Measurements from ENCODE around the gene ANXA2R.
A peak's percentile ranks its signal among the peaks of the same experiment; 100 is the strongest.
"Not testable (repeated sequence)": the region's sequence is repeated elsewhere in the genome, so short reads cannot be mapped to it uniquely, and the experiment has no call there.

The ANXA2R gene

DNA sequence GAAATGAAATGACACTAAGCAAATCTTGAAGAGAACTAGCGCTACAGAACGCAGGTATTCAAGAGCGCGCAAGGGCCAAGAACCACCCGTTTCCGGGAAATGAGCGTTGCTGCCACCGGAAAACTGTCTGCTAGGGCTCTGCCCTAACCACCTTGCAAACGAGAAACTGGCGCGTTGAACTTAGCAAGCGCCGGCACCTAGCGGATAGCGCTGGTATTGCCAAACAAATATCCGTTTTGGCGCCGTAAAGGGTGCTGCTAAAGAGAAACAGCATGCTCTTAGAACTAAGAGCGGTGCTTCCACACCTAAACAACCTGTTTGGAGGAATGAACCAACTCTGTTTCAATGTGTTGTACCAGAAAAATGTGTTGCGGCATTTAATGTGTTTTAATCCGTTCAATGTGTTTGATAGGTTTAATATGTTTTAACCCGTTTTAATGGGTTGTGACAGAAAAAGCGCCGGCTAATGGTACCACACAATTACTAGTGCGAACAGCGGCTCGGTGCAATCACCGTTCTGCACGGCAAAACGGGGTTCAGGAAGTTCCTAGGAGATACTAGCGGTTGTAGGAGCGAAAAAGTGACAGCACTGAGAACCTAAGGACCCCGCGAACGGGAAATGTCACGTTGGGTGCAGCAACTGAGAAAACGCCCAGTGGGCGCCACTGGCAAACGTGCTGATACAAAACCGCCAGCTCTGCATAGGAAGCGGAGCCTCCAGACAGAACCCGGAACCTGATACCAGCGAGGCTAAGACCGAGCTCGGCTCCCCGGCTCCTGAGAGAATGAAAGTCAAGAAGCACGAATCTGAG lies at the start of gene ANXA2R:
Gene ANXA2R, minus strand, starts transcription at position 33 of the 812 bp plus-strand sequence. CDS start 273 bp downstream, outside the sequence.
- no peak for TF ChIP-seq EZH2phosphoT487 (IDR thresholded peaks at IDR 0.05; ENCODE audit: low read depth)
- peak; percentile 53 for TF ChIP-seq CTCF (IDR thresholded peaks at IDR 0.05; ENCODE audit: low read depth, low read length)
- Histone ChIP-seq H3K4me1 (ENCODE audit: low read length) (peaks cover 5% of the 10 kb centered on the region; the same call in 1 of the 2 replicates), H3K27ac (ENCODE audit: low read length) (peak within 1 kb of the TSS; percentile 76), H3K79me2 (ENCODE audit: low read length) (no peaks in the 10 kb centered on the region), H3K9ac (ENCODE audit: low read length) (peak within 1 kb of the TSS; percentile 84), H4K20me1 (ENCODE audit: insufficient read depth, low read length) (no peaks in the 10 kb centered on the region), H3K27me3 (ENCODE audit: low read depth, low read length) (no peaks in the 10 kb centered on the region), H3K36me3 (replicated peaks; ENCODE audit: low read depth, low read length) (no peaks in the 10 kb centered on the region), H3K4me2 (ENCODE audit: low read length) (peak within 1 kb of the TSS; percentile 94), H3K4me3 (ENCODE audit: low read length) (peak within 1 kb of the TSS; percentile 88), H2AFZ (ENCODE audit: low read depth, low read length) (peak within 1 kb of the TSS; percentile 97), H3K9me3 (ENCODE audit: insufficient read depth, low read length) (no peaks in the 10 kb centered on the region)

DNA sequence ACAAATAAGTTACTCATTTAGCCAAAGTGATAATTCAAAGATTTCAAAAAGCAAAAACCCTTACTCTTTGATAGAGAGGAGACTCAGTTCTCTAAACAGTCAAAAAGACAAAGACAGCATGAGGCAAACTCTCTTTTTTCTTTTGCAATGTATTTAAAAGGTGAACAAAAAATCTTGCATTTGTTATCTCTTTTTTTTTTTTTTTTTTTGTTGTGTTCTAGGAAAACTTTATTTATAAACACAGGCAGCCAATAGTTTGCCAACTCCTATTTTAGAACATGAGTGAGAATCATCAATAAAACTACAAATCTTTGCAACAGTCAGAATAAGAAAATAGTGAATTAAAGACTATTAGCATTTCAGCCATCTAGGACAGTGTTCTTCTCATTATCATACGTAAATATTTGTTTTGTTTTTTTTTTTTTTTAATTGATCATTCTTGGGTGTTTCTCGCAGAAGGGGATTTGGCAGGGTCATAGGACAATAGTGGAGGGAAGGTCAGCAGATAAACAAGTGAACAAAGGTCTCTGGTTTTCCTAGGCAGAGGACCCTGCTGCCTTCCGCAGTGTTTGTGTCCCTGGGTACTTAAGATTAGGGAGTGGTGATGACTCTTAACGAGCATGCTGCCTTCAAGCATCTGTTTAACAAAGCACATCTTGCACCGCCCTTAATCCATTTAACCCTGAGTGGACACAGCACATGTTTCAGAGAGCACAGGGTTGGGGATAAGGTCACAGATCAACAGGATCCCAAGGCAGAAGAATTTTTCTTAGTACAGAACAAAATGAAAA lies 46.2 kb upstream of the ANXA2R start:
- not testable (repeated sequence) for H2AFZ ChIP-seq (ENCODE audit: low read depth, low read length); H3K4me3 ChIP-seq (ENCODE audit: low read length); H3K9me3 ChIP-seq (ENCODE audit: insufficient read depth, low read length); H3K4me2 ChIP-seq (ENCODE audit: low read length); H3K27ac ChIP-seq (ENCODE audit: low read length); H3K79me2 ChIP-seq (ENCODE audit: low read length); H4K20me1 ChIP-seq (ENCODE audit: insufficient read depth, low read length); H3K9ac ChIP-seq (ENCODE audit: low read length); H3K36me3 ChIP-seq (replicated peaks; ENCODE audit: low read depth, low read length); H3K27me3 ChIP-seq (ENCODE audit: low read depth, low read length); H3K4me1 ChIP-seq (ENCODE audit: low read length)

GRCh38 chr5:43085453-43085852 lies 45.3 kb upstream of the ANXA2R start:
- Histone ChIP-seq H3K4me3 (ENCODE audit: low read length) (no peak overlapping the region), H3K36me3 (replicated peaks; ENCODE audit: low read depth, low read length) (no peaks in the 10 kb centered on the region), H3K27ac (ENCODE audit: low read length) (no peak overlapping the region)

DNA sequence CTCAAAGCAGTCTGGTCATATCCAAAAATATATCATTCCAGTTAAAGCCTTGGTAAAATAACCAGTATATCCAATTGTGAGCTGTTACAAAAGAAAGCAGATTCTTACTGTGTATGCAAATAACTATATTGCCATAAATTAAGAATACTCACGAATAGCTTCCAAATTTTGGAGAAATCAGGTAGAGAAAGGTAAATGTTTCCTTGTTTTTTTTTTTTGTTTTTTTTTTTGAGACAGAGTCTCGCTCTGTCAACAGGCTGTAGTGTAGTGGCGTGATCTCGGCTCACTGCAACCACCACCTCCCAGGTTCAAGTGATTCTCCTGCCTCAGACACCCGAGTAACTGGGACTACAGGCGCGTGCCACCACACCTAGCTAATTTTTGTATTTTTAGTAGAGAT lies 44.3 kb upstream of the ANXA2R start:
- not testable (repeated sequence) for H3K79me2 ChIP-seq (ENCODE audit: low read length); H3K9me3 ChIP-seq (ENCODE audit: insufficient read depth, low read length); H3K4me1 ChIP-seq (ENCODE audit: low read length); H4K20me1 ChIP-seq (ENCODE audit: insufficient read depth, low read length); H3K4me2 ChIP-seq (ENCODE audit: low read length); H3K27me3 ChIP-seq (ENCODE audit: low read depth, low read length); H3K9ac ChIP-seq (ENCODE audit: low read length); H3K4me3 ChIP-seq (ENCODE audit: low read length); H3K27ac ChIP-seq (ENCODE audit: low read length); H2AFZ ChIP-seq (ENCODE audit: low read depth, low read length); H3K36me3 ChIP-seq (replicated peaks; ENCODE audit: low read depth, low read length)

More at GRCh38 chr5:43085453-43085852, 45.3 kb upstream of the ANXA2R start:
- Histone ChIP-seq H4K20me1 (ENCODE audit: insufficient read depth, low read length) (no peaks in the 10 kb centered on the region), H3K4me1 (ENCODE audit: low read length) (no peaks in the 10 kb centered on the region), H3K4me2 (ENCODE audit: low read length) (no peak overlapping the region), H3K9ac (ENCODE audit: low read length) (no peak overlapping the region), H2AFZ (ENCODE audit: low read depth, low read length) (no peak overlapping the region), H3K79me2 (ENCODE audit: low read length) (no peaks in the 10 kb centered on the region), H3K9me3 (ENCODE audit: insufficient read depth, low read length) (no peaks in the 10 kb centered on the region), H3K27me3 (ENCODE audit: low read depth, low read length) (no peaks in the 10 kb centered on the region)
- no peak for TF ChIP-seq EZH2phosphoT487 (IDR thresholded peaks at IDR 0.05; ENCODE audit: low read depth)
- TF ChIP-seq CTCF (IDR thresholded peaks at IDR 0.05; ENCODE audit: low read depth, low read length) = no peak

DNA sequence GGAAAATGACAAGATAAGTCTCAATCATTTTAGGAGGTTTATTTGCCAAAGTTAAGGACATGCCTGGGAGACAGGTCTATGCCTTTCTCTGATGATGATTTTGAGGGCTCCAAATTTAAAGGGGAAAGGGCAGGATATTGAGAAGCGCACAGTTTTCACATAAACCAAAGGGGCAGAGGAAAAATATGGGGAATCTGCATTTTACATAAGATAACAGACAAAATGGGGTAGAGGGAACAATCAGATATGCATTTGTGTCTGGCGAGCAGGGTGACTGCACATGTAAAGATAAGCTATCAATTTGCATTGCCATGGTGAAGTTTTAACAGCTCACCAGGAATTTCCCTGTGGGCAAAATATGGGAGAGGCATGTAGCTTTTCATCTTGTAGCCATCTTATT lies 41.2 kb upstream of the ANXA2R start:
- H3K4me2 ChIP-seq (ENCODE audit: low read length); H3K4me1 ChIP-seq (ENCODE audit: low read length); H4K20me1 ChIP-seq (ENCODE audit: insufficient read depth, low read length); H3K27ac ChIP-seq (ENCODE audit: low read length); H3K4me3 ChIP-seq (ENCODE audit: low read length); H3K36me3 ChIP-seq (replicated peaks; ENCODE audit: low read depth, low read length); H3K9ac ChIP-seq (ENCODE audit: low read length); H2AFZ ChIP-seq (ENCODE audit: low read depth, low read length); H3K27me3 ChIP-seq (ENCODE audit: low read depth, low read length); H3K79me2 ChIP-seq (ENCODE audit: low read length); H3K9me3 ChIP-seq (ENCODE audit: insufficient read depth, low read length): not testable (repeated sequence)

All from OCI-LY3 (cell line).